ENCODE results near the gene FAM53A. TPM values are rescaled to one million over a fixed set of nuclear protein-coding genes. Genes with fewer than 3 reads are reported as not detected.
A peak's percentile ranks its signal among the peaks of the same experiment; 100 is the strongest.

FAM53A gene
- total RNA-seq (ENCODE audit: insufficient read depth, low replicate concordance), result not detected

- DNase-seq (ENCODE audit: low spot score), result peak; percentile 86
Observed at GRCh38 chr4:1683736-1684505, at the start of gene FAM53A. Gene FAM53A (minus strand): TSS chr4:1684313. CDS start chr4:1668741, 15,572 bp downstream.

- DNase-seq (ENCODE audit: low spot score), result no peak
Observed at GRCh38 chr4:1732911-1733310, 48.8 kb upstream of the FAM53A start.

- no peak for DNase-seq (ENCODE audit: low spot score)
Observed at GRCh38 chr4:1731180-1731579, 47.1 kb upstream of the FAM53A start.

- no peak for DNase-seq (ENCODE audit: low spot score)
Observed at GRCh38 chr4:1730532-1731135, 46.5 kb upstream of the FAM53A start.

GRCh38 chr4:1728061-1728980 is 44.2 kb upstream of the FAM53A start:
- no peak for DNase-seq (ENCODE audit: low spot score)

GRCh38 chr4:1727117-1728031 is 43.3 kb upstream of the FAM53A start:
- no peak for DNase-seq (ENCODE audit: low spot score)

GRCh38 chr4:1726146-1726934 is 42.2 kb upstream of the FAM53A start:
- peak; percentile 82 for DNase-seq (ENCODE audit: low spot score)

GRCh38 chr4:1725521-1725920 is 41.4 kb upstream of the FAM53A start:
- no peak for DNase-seq (ENCODE audit: low spot score)

GRCh38 chr4:1723131-1723801 is 39.2 kb upstream of the FAM53A start:
- DNase-seq (ENCODE audit: low spot score), result no peak

GRCh38 chr4:1722551-1723118 is 38.5 kb upstream of the FAM53A start:
- DNase-seq (ENCODE audit: low spot score), result no peak

- DNase-seq (ENCODE audit: low spot score), result no peak
Observed at GRCh38 chr4:1721666-1722550, 37.8 kb upstream of the FAM53A start.

- DNase-seq (ENCODE audit: low spot score), result peak; percentile 96
Observed at GRCh38 chr4:1721003-1721665, 37.0 kb upstream of the FAM53A start, which contains the start of the genes TACC3 and TMEM129. Gene TACC3 (plus strand): TSS chr4:1721521. CDS start chr4:1723422, 1,901 bp downstream. Gene TMEM129 (minus strand): TSS chr4:1721323. CDS start chr4:1720837, 486 bp downstream.

- DNase-seq (ENCODE audit: low spot score), result peak; percentile 51
Observed at GRCh38 chr4:1720163-1720983, 36.3 kb upstream of the FAM53A start.

GRCh38 chr4:1718095-1718850 is 34.2 kb upstream of the FAM53A start:
- no peak for DNase-seq (ENCODE audit: low spot score)

All from umbilical cord (tissue), 2 donors.